ENCODE data around the gene CADM2. TPM values are rescaled to one million over a fixed set of nuclear protein-coding genes. Genes with fewer than 3 reads are reported as not detected.

Gene CADM2
- total RNA-seq, 2 donors from 2014 or later, result 24.1 to 29.8 TPM

GRCh38 chr3:85678713-85679112 lies 719.9 kb downstream of the CADM2 start:
- H3K4me3 Mint-ChIP-seq, result no peak overlapping the region
- no peak overlapping the region for H3K4me3 ChIP-seq (ENCODE audit: low read length)
- 90% methylated on average over 2 of the region's 2 CpGs; no CpG with 5 or more reads in 1 of the 2 experiments for WGBS, 2 experiments (ENCODE audit: insufficient coverage in 1 of 2, insufficient read length in 1 of 2)
- no peaks in the 10 kb centered on the region for H3K4me1 ChIP-seq (ENCODE audit: control insufficient read depth, insufficient read depth, low read length)
- no peaks in the 10 kb centered on the region for H3K36me3 Mint-ChIP-seq (ENCODE audit: low read depth)
- H3K4me1 Mint-ChIP-seq, result no peaks in the 10 kb centered on the region
- no peak overlapping the region for H3K27ac Mint-ChIP-seq
- no peak overlapping the region for H3K27ac ChIP-seq (ENCODE audit: low read depth, low read length)
- no peaks in the 10 kb centered on the region for H3K9me3 Mint-ChIP-seq
- no peak for TF ChIP-seq CTCF (conservative IDR thresholded peaks at IDR 0.05)
- no peaks in the 10 kb centered on the region for H3K27me3 Mint-ChIP-seq (ENCODE audit: insufficient read depth)
- no peaks in the 10 kb centered on the region for H3K9me3 ChIP-seq (ENCODE audit: control insufficient read depth, low read length)
- H3K9ac ChIP-seq (ENCODE audit: extremely low read depth, low read length, poor library complexity, severe bottlenecking), result no peak overlapping the region
- no peaks in the 10 kb centered on the region for H3K27me3 ChIP-seq (ENCODE audit: control insufficient read depth, insufficient read depth, low read length, poor library complexity, severe bottlenecking)
- no peaks in the 10 kb centered on the region for H3K36me3 ChIP-seq (ENCODE audit: control insufficient read depth, insufficient read depth, low read length)
- no peak for DNase-seq

- Histone ChIP-seq H3K4me3 (ENCODE audit: low read length) (no peak overlapping the region), H3K9me3 (ENCODE audit: control insufficient read depth, low read length) (no peaks in the 10 kb centered on the region), H3K4me1 (ENCODE audit: control insufficient read depth, insufficient read depth, low read length) (no peaks in the 10 kb centered on the region), H3K27ac (ENCODE audit: low read depth, low read length) (no peak overlapping the region), H3K36me3 (ENCODE audit: control insufficient read depth, insufficient read depth, low read length) (no peaks in the 10 kb centered on the region), H3K27me3 (ENCODE audit: control insufficient read depth, insufficient read depth, low read length, poor library complexity, severe bottlenecking) (no peaks in the 10 kb centered on the region), H3K9ac (ENCODE audit: extremely low read depth, low read length, poor library complexity, severe bottlenecking) (no peak overlapping the region)
- TF ChIP-seq CTCF (conservative IDR thresholded peaks at IDR 0.05), result no peak
- no peak for DNase-seq
- WGBS, 2 experiments (ENCODE audit: insufficient coverage in 1 of 2, insufficient read length in 1 of 2), result 92 to 100% methylated on average over 1 of the region's 1 CpG
- Mint-ChIP-seq H3K27ac (no peak overlapping the region), H3K4me3 (no peak overlapping the region), H3K36me3 (ENCODE audit: low read depth) (no peaks in the 10 kb centered on the region), H3K4me1 (no peaks in the 10 kb centered on the region), H3K27me3 (ENCODE audit: insufficient read depth) (no peaks in the 10 kb centered on the region), H3K9me3 (no peaks in the 10 kb centered on the region)
These were observed 723.1 kb downstream of the CADM2 start for GRCh38 chr3:85681906-85682305.

GRCh38 chr3:85691196-85691595 lies 732.4 kb downstream of the CADM2 start:
- Mint-ChIP-seq H3K27me3 (ENCODE audit: insufficient read depth) (no peaks in the 10 kb centered on the region), H3K4me3 (no peak overlapping the region), H3K4me1 (no peaks in the 10 kb centered on the region), H3K9me3 (peaks cover 2% of the 10 kb centered on the region), H3K36me3 (ENCODE audit: low read depth) (no peaks in the 10 kb centered on the region), H3K27ac (no peak overlapping the region)
- no peak for DNase-seq
- Histone ChIP-seq H3K9me3 (ENCODE audit: control insufficient read depth, low read length) (no peaks in the 10 kb centered on the region), H3K4me1 (ENCODE audit: control insufficient read depth, insufficient read depth, low read length) (no peaks in the 10 kb centered on the region), H3K27ac (ENCODE audit: low read depth, low read length) (no peak overlapping the region), H3K27me3 (ENCODE audit: control insufficient read depth, insufficient read depth, low read length, poor library complexity, severe bottlenecking) (no peaks in the 10 kb centered on the region), H3K36me3 (ENCODE audit: control insufficient read depth, insufficient read depth, low read length) (no peaks in the 10 kb centered on the region), H3K4me3 (ENCODE audit: low read length) (no peak overlapping the region), H3K9ac (ENCODE audit: extremely low read depth, low read length, poor library complexity, severe bottlenecking) (no peak overlapping the region)
- no peak for TF ChIP-seq CTCF (conservative IDR thresholded peaks at IDR 0.05)
- 89 to 90% methylated on average over 1 of the region's 1 CpG for WGBS, 2 experiments (ENCODE audit: insufficient coverage in 1 of 2, insufficient read length in 1 of 2)

All from endodermal cell (in vitro differentiated cells).